Subcutaneous adipose tissue (tissue), 4 donors: ENCODE data around the gene KCTD13. TPM values are rescaled to one million over a fixed set of nuclear protein-coding genes. Genes with fewer than 3 reads are reported as not detected.

Experiments
- total RNA-seq, 4 donors: library from RNA; depleted of rRNA; stranded (reverse); fragments of >200 nt; gene quantifications; one replicate each; pipeline ENCODE4 v1.1.0, GENCODE V29; 2016
- TF ChIP-seq, protein P1 (sequence below): fragments of 450-650 bp; IDR thresholded peaks from one replicate; pipeline ENCODE4 v1.5.1; 2016; ENCODE audit warnings: low read depth, mild to moderate bottlenecking, control low read depth, antibody characterized with exemption, moderate library complexity

Gene KCTD13
- total RNA-seq, 4 donors from 2014 or later, result 5.4 to 26.2 (median 23.3) TPM

DNA sequence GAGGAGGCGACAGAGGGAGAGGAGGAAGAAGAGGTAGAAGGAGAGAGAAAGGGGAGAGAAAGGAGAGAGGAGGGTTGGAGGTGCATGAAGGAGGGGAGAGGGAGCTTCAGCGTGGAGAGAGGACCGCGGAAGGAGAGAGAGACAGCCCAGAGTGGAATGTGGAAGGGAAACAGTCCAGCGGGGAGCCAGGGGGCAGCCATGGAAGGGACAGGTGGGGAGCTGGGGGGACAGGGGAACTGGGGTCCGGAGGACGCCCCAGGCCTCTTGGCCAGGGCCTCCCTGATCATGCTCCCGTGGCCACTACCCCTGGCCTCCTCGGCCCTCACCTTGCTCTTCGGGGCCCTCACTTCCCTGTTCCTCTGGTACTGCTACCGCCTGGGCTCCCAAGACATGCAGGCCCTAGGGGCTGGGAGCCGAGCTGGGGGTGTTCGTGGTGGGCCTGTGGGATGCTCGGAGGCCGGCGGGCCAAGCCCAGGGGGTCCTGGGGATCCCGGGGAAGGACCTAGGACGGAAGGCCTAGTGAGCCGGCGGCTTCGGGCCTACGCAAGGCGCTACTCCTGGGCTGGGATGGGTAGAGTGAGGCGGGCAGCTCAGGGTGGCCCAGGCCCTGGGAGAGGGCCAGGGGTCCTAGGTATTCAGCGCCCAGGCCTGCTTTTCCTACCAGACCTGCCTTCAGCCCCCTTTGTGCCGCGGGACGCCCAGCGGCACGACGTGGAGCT is 25.0 kb downstream of the KCTD13 start:
- TF ChIP-seq, protein P1, sequence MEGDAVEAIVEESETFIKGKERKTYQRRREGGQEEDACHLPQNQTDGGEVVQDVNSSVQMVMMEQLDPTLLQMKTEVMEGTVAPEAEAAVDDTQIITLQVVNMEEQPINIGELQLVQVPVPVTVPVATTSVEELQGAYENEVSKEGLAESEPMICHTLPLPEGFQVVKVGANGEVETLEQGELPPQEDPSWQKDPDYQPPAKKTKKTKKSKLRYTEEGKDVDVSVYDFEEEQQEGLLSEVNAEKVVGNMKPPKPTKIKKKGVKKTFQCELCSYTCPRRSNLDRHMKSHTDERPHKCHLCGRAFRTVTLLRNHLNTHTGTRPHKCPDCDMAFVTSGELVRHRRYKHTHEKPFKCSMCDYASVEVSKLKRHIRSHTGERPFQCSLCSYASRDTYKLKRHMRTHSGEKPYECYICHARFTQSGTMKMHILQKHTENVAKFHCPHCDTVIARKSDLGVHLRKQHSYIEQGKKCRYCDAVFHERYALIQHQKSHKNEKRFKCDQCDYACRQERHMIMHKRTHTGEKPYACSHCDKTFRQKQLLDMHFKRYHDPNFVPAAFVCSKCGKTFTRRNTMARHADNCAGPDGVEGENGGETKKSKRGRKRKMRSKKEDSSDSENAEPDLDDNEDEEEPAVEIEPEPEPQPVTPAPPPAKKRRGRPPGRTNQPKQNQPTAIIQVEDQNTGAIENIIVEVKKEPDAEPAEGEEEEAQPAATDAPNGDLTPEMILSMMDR, result no peak

DNA sequence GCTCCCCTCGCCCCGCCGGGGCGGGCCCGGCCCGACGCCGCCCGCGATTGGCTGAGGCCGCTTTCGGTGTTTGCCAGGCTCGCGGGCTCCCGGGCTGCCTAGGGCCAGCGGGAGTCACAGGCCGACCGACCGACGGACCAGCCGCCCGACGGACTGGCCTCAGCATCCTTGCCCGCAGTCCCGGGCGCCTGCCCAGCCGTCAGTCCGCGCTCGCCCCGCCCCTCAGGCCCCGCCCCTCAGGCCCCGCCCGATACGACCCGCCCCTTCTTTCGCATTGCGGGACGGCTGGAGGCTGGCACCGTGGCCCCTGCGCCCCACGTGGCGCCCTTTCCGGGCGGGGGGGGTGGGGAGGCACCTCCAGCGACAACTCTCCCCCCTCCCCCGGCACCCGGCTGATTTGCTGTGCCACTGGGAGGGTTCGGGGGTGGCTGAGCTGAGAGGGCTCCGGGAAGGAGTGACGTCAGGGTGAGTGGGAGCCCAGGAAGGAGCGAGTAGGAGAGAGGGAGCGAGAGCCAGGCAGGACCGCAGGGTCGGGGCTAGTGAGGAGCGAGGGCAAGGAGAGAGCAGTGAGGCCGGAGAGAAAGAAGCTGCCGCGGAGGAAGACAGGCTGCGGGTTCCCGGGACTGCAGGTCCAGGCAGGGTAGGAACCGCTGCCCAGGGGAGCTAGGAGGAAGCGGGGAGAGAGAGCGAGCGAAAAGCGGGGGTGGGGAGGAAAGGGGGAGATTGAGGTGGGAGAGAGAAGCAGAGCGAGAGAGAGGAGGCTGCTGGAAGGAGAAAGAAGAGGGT is 25.7 kb downstream of the KCTD13 start, which contains the start of gene ASPHD1:
TSS of gene ASPHD1 (plus strand) at position 387 of the 786 bp plus-strand sequence. CDS start 484 bp downstream, outside the sequence.
- TF ChIP-seq, protein P1, result no peak

DNA sequence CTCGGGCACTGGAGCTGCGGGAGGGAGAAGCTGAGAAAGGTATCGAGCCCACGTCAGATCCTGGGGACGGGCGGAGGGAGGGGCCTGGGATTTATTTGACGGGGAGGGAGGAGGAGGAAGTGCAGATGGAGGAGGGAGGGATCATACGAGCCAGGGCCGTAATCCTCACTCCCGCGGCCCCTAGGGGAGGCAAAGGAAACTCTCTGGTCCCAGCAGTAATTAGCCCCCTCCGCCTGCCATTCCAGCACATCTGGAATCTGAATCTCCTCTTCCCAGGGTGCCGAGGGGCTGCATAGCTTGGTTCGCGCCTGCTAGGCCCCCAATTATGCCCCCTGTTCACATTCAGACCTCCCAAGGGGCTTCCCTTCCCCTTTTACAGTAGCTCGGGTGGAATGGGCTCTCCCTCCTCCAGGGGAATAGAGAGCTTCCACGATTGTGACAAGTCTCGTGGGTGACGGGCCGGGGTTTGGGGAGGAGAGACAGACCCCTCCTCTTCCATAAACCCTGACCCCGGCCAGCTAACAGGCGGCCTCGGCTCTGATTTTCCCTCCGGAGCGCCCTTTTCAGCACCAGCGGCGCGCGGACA is 26.4 kb downstream of the KCTD13 start, which contains the start of gene SEZ6L2:
TSS of gene SEZ6L2 (minus strand) at position 35 of the 586 bp plus-strand sequence. CDS start 531 bp downstream, outside the sequence.
- TF ChIP-seq, protein P1, result no peak

DNA sequence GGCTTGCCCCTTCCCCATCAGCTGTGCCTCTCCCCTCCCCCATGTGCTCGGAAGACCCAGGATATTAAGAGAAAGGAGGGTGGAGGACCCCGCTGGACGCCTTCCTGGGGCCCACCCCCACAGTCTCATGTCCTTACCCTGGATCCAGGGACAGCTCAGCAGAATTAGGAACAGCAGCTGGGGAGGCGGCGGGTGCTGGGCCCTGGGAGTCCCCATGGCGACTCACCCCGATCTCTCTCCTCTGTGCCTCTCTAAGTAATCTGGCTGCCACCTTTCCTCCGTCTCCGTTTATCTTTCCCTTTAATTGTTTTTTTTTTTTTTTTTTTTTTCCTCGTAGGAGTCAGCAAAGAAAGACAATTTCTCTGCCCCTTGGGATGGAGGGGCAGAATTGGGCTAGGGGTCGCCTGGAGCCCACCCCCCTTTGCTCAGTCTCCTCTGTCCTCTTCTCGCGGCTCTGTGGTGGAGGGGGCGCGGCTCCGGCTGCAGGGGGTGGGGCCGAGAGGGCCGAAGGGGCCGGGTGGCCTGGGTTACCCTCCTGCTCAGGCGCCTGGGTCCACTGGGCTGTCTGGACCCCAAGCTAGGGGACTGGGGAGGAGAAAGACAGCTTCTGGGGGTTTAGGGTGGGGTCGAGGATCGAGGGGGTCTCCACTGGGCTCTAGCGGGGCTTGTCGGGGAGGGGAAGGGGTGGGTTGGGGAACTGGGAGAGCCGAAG is 27.1 kb downstream of the KCTD13 start:
- TF ChIP-seq, protein P1, result no peak

DNA sequence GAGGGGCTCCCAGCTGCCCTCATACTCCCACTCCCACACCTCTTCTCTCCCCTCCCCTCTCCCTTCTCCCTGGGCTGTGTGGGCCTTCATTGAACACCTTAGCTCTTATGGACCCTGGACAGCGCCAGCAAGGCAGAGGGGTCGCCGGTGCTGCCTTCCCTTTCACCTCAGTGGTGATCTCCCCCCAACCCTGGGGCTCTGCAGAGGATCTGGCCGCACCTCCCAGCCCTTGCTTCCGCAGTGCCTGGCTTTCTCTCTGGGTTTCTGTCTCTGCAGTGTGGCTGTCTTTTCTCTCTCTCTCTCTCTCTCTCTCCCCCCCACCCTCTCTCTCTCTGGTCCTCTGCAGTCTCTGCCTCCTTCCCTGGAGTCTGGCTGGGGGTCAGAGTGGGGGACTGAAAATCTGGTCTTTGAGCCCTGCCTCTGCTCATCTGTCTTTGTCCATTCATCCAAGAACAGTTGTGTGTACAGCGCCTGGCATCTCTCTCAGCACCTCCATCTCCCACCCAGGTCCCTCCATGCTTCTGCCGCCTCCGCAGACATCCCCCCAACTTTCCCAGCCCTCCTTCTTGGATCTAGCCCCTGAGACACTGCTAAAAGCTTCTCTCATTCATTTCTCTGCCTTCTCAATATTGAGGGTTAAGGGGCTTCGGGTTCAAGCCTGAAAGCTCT is 27.8 kb downstream of the KCTD13 start:
- TF ChIP-seq, protein P1, result no peak

DNA sequence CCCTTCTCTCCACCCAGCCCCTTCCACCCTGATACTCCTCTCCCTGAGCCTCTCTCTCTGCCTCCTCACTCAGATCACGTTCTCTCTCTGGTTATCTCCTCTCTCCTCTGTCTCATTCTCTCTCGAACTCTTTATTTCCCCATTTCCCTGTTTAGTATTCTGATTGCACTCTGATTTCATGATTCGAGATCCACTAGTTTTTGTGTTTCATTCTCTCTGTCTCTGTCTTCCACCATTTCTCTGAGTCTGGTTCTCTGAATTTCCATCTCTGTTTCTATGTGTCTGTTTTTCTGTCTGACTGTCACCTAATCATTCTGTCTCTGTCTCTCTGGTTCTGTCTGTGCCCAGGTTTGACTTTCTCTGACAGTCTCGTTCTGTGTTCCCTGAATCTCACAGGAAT is 28.7 kb downstream of the KCTD13 start:
- TF ChIP-seq, protein P1, result no peak
